GM19099 (cell line): ENCODE results near the gene CCDC157.

Experiments used
- POLR2A ChIP-seq: IDR thresholded peaks from 3 replicates; pipeline ENCODE4 v1.6.1; 2011; ENCODE audit warnings: low read depth; ENCODE audit not compliant: insufficient read length; ENCODE audit errors: extremely low read depth

The CCDC157 gene

DNA sequence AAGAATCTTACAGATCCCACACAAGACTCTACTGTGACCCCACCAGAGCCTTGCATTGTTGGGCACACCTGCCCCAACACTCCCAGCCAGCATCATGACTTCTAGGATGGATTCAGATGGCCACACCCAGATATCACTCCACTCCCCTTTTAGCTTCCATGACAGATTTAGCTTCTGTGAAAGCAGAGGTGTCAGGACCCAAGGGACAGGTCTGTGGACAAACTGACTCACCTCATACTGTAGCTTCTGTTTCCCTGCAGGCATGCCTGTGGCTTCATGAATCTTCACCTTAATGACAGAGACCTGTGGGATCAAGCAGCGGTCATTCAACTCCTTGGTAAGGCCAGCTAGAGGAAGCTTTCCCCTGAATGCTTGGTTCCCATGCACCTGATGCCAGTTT, 21.6 kb upstream of the CCDC157 start:
- TF ChIP-seq POLR2A, result no peak

GRCh38 chr22:30336752-30337460, 19.9 kb upstream of the CCDC157 start:
- no peak for TF ChIP-seq POLR2A

GRCh38 chr22:30337461-30337778, 19.4 kb upstream of the CCDC157 start:
- TF ChIP-seq POLR2A, result no peak

DNA sequence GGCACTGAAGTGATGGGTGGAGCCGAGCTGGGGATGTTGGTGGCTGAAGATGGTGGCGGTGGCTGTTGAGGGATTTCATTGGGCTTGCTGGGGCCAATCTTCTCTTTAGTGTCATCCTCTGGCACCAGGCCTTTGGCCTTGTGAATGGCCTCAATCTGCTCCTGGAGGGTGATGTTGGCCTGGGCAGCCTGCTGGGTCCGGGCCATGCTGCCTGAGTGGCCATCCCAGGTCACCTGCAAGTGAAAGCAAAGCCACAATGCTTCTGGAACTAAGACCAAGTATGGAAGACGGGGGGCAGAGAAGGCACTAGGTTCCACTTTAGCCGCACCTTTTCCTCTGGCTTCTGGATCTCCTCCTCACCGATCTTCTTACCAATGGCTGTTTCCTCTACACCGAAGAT, 18.0 kb upstream of the CCDC157 start:
- no peak for TF ChIP-seq POLR2A

- no peak for TF ChIP-seq POLR2A
Measured at GRCh38 chr22:30340911-30341685, 15.7 kb upstream of the CCDC157 start.

- no peak for TF ChIP-seq POLR2A
Measured at GRCh38 chr22:30344447-30345200, 12.2 kb upstream of the CCDC157 start.

GRCh38 chr22:30347255-30347892, 9.4 kb upstream of the CCDC157 start:
- no peak for TF ChIP-seq POLR2A

- TF ChIP-seq POLR2A, result no peak
Measured at GRCh38 chr22:30348404-30348803, 8.4 kb upstream of the CCDC157 start.

DNA sequence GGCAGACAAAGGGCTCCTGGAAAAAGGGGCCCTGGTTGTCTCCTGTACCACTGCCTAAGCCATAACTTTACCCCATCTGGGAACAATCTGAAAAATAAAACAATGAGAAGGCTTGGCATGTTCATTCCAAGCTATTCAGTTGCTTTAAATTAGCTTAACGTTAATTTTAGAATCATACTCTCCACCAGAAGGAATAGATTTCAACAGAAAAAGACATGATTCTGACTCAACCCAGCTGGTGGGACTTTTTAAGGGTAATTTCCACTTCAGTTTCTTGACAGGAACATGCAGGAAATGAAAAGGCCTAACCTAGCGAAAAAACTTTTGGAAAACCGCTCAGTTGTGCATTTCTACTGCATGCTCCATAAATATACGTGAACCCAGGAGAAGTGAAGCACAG, 8.0 kb upstream of the CCDC157 start:
- TF ChIP-seq POLR2A, result no peak

DNA sequence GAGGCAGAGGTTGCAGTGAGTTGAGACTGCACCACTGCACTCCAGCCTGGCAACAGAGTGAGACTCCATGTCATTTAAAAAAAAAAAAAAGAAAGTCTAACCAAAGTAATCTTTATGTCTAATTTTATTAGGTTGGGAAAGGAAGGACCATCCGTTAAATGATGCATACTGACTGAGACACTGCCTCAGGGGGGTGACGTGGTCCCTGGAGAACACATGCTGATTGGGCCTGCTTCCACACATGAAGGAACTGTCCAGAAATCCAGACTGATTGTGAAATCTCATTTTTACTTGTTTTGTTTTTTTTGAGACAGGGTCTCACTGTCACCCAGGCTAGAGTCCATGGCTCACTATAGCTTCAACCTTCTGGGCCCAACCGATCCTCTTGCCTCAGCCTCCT, 5.6 kb upstream of the CCDC157 start:
- no peak for TF ChIP-seq POLR2A

- no peak for TF ChIP-seq POLR2A
Measured at GRCh38 chr22:30354644-30355043, 2.2 kb upstream of the CCDC157 start.

DNA sequence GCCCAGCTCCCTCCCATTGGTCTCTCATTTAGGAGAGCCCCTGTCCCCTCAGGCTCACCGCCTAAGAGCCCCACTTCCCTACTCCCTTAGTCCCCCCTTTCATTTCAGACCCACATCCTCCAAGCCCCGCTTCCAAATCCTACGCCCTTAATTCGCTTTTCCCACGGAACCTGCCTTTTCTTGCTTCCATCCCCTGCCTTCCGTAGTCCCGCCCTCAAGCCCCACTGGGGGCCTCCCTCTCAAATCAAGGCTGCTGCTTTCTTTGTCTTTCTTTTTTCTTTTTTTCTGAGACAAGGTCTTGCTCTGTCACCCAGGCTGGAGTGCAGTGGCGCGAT, 396 bp downstream of the CCDC157 start:
- no peak for TF ChIP-seq POLR2A

DNA sequence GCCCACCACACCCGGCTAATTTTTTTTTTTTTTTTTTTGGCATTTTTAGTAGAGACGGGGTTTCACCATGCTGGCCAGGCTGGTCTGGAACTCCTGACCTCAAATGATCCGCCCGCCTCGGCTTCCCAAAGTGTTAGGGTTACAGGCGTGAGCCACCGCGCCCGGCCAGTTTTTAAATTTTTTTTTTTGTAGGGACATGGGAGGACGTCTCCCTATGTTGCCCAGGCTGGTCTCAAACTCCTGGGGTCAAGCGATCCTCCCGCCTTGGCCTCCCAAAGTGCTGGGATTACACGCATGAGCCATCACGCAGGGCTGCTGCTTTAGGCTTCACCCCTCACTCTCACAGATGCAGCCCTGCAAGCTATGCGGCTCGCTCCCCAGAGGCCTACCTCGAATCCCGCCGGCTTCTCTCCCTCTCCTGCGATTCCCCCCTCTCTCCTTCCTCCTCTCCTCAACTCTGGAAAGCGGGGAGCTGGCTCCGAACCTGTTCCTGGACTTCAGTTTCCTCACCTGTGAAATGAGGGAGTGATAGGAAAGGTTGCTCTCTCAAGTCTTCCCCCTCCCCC, 926 bp downstream of the CCDC157 start:
- TF ChIP-seq POLR2A, result no peak

DNA sequence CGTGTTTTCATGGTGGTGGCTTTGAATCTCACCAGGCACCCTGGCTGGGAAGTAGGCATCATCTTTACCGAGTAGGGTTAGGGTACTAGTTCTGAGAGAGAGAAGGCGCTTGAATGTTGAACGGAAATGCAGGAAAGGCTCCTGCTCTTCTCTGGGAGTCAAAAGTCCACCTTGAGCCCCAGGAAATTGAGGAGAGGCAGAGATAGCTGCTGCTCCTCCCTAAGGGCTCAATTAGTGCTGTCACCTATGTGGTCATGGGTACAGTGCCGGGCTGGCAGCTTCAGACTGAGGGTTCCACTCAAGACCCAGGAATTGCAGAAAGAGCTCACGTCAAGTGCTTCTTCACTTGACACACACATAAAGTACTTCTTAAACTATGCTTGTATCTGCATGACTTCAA, 1.7 kb downstream of the CCDC157 start:
- no peak for TF ChIP-seq POLR2A
